ENCODE results near the gene IP6K3.

IP6K3 gene

DNA sequence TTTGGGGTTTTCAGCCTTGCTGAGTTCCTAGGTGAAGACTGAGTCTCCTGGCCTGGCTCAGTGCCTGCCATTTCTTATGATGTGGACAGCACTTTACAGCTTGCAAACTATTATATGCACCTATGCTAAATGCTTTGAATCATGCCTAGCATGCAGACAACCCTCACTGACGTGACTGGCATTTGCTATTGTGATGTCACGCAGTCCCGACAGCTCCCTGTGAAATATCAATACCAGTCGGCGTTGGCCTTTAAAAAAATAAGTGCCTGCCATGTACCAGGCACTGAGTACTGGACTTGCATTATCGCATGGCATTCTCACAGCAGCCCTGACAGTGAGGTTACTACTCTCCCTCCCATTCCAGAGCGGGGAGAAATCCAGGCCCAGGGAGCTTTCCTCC, 70.7 kb downstream of the IP6K3 start:
- no peaks in the 10 kb centered on the region for H3K79me2 ChIP-seq (ENCODE audit: control insufficient read depth, low read length)
- peaks cover 94% of the 10 kb centered on the region for H3K36me3 ChIP-seq (ENCODE audit: control insufficient read depth, low read length)
- H3F3A ChIP-seq (ENCODE audit: control insufficient read depth, insufficient read depth): no peaks in the 10 kb centered on the region
- no peaks in the 10 kb centered on the region for H3K27me3 ChIP-seq (ENCODE audit: control insufficient read depth, low read length)
- H3K27ac ChIP-seq (ENCODE audit: low read depth, low read length): no peak overlapping the region
- no peak overlapping the region for H3K4me2 ChIP-seq (ENCODE audit: low read length)
- no peaks in the 10 kb centered on the region for H3K9me3 ChIP-seq (ENCODE audit: control insufficient read depth, insufficient read depth, low read length)
- no peaks in the 10 kb centered on the region for H3K9me2 ChIP-seq (replicated peaks; ENCODE audit: control insufficient read depth, low read length)
- H4K20me1 ChIP-seq (ENCODE audit: control insufficient read depth, insufficient read depth, low read depth, low read length): 0 out of 2 replicates have a peak, but pooled peaks cover 5% of the 10 kb centered on the region
- H3K4me3 ChIP-seq (ENCODE audit: low read length): no peak overlapping the region
- TF ChIP-seq EZH2phosphoT487 (IDR thresholded peaks at IDR 0.05; ENCODE audit: borderline replicate concordance, low read length) (no peak), CTCF (IDR thresholded peaks at IDR 0.05; ENCODE audit: low read depth, low read length, poor library complexity, severe bottlenecking) (no peak)
- peaks cover 10% of the 10 kb centered on the region for H3K4me1 ChIP-seq (ENCODE audit: control insufficient read depth, low read length)

- Histone ChIP-seq H3K36me3 (ENCODE audit: control insufficient read depth, low read length) (peaks cover 96% of the 10 kb centered on the region), H3F3A (ENCODE audit: control insufficient read depth, insufficient read depth) (no peaks in the 10 kb centered on the region), H3K27me3 (ENCODE audit: control insufficient read depth, low read length) (no peaks in the 10 kb centered on the region), H3K27ac (ENCODE audit: low read depth, low read length) (no peak overlapping the region), H3K4me3 (ENCODE audit: low read length) (no peak overlapping the region), H3K79me2 (ENCODE audit: control insufficient read depth, low read length) (no peaks in the 10 kb centered on the region), H3K9me3 (ENCODE audit: control insufficient read depth, insufficient read depth, low read length) (no peaks in the 10 kb centered on the region), H3K4me1 (ENCODE audit: control insufficient read depth, low read length) (peaks cover 10% of the 10 kb centered on the region), H3K4me2 (ENCODE audit: low read length) (no peak overlapping the region), H4K20me1 (ENCODE audit: control insufficient read depth, insufficient read depth, low read depth, low read length) (0 out of 2 replicates have a peak, but pooled peaks cover 5% of the 10 kb centered on the region), H3K9me2 (replicated peaks; ENCODE audit: control insufficient read depth, low read length) (no peaks in the 10 kb centered on the region)
- TF ChIP-seq CTCF (IDR thresholded peaks at IDR 0.05; ENCODE audit: low read depth, low read length, poor library complexity, severe bottlenecking) (no peak), EZH2phosphoT487 (IDR thresholded peaks at IDR 0.05; ENCODE audit: borderline replicate concordance, low read length) (no peak)
These were observed 72.9 kb downstream of the IP6K3 start for GRCh38 chr6:33673851-33674250.

DNA sequence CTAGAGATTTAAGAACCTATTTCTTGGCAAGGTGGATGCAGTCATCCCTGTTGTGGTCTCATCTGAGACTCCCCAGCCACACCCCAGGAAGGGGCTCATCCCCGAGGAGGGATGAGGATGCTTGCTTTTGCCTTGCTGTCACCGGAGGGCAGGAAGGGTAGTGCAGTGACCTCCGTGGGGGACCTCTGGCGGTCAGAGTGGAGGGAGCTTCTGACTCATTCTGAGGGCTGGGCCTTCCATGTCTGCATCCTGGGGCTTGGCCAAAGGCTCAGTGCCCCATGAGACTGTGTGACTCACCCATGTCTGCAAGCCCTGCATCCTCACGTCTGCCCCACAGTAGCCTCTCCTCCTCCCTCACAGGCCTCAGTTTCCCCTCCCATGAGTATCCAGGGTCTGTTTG, 73.9 kb downstream of the IP6K3 start:
- H3K4me2 ChIP-seq (ENCODE audit: low read length): no peak overlapping the region
- no peaks in the 10 kb centered on the region for H3K9me2 ChIP-seq (replicated peaks; ENCODE audit: control insufficient read depth, low read length)
- H3K36me3 ChIP-seq (ENCODE audit: control insufficient read depth, low read length): peaks cover 96% of the 10 kb centered on the region
- H3F3A ChIP-seq (ENCODE audit: control insufficient read depth, insufficient read depth): no peaks in the 10 kb centered on the region
- H3K4me1 ChIP-seq (ENCODE audit: control insufficient read depth, low read length): peaks cover 8% of the 10 kb centered on the region
- no peaks in the 10 kb centered on the region for H3K27me3 ChIP-seq (ENCODE audit: control insufficient read depth, low read length)
- H3K9me3 ChIP-seq (ENCODE audit: control insufficient read depth, insufficient read depth, low read length): no peaks in the 10 kb centered on the region
- TF ChIP-seq EZH2phosphoT487 (IDR thresholded peaks at IDR 0.05; ENCODE audit: borderline replicate concordance, low read length) (no peak), CTCF (IDR thresholded peaks at IDR 0.05; ENCODE audit: low read depth, low read length, poor library complexity, severe bottlenecking) (peak; percentile 11)
- no peaks in the 10 kb centered on the region for H3K79me2 ChIP-seq (ENCODE audit: control insufficient read depth, low read length)
- H3K27ac ChIP-seq (ENCODE audit: low read depth, low read length): no peak overlapping the region
- 0 out of 2 replicates have a peak, but pooled peaks cover 5% of the 10 kb centered on the region for H4K20me1 ChIP-seq (ENCODE audit: control insufficient read depth, insufficient read depth, low read depth, low read length)
- H3K4me3 ChIP-seq (ENCODE audit: low read length): no peak overlapping the region

Data from DOHH2 (cell line).